Upper lobe of left lung (tissue), 4 donors: Measurements from ENCODE around the gene CA10.

ENCODE experiments used
- CTCF ChIP-seq, 6 experiments: fragments of 450-650 bp in 4 of 6; fragments of 200-600 bp in 2 of 6; sonication (generic) in 2 of 6; IDR thresholded peaks; one replicate each; pipeline ENCODE4 v1.5.1; 2016 to 2019; ENCODE audit warnings: antibody characterized with exemption in 6 of 6
- POLR2A ChIP-seq, 4 donors: fragments of 450-650 bp; IDR thresholded peaks; one replicate each; pipeline ENCODE4 v1.5.1; 2016 to 2017; ENCODE audit warnings: antibody characterized with exemption in 4 of 4, mild to moderate bottlenecking in 2 of 4
- POLR2AphosphoS5 ChIP-seq, 2 donors: sonication (generic); formaldehyde crosslinking; IDR thresholded peaks; one replicate each; pipeline ENCODE4 v1.5.1; 2017; ENCODE audit warnings: antibody characterized with exemption in 2 of 2

- no peak for TF ChIP-seq CTCF (IDR thresholded peaks at IDR 0.05)
- no peak for TF ChIP-seq POLR2AphosphoS5 (IDR thresholded peaks at IDR 0.05)
- no peak for TF ChIP-seq POLR2A (IDR thresholded peaks at IDR 0.05)
These were observed 327.6 kb downstream of the CA10 start for GRCh38 chr17:51830886-51831285.
